GM12874 (cell line): ENCODE results near the gene BTBD8.

Experiments
- TF ChIP-seq, protein P1 (sequence below): IDR thresholded peaks from 2 replicates; pipeline ENCODE4 v1.5.1; 2011; ENCODE audit warnings: low read depth, mild to moderate bottlenecking, control low read depth, low read length, moderate library complexity; ENCODE audit not compliant: insufficient read depth

BTBD8 gene

GRCh38 chr1:92080128-92080985, at the start of gene BTBD8:
Gene BTBD8, plus strand, starts transcription at chr1:92080345. Its CDS starts 227 bp downstream, at chr1:92080572.
- TF ChIP-seq, protein P1, sequence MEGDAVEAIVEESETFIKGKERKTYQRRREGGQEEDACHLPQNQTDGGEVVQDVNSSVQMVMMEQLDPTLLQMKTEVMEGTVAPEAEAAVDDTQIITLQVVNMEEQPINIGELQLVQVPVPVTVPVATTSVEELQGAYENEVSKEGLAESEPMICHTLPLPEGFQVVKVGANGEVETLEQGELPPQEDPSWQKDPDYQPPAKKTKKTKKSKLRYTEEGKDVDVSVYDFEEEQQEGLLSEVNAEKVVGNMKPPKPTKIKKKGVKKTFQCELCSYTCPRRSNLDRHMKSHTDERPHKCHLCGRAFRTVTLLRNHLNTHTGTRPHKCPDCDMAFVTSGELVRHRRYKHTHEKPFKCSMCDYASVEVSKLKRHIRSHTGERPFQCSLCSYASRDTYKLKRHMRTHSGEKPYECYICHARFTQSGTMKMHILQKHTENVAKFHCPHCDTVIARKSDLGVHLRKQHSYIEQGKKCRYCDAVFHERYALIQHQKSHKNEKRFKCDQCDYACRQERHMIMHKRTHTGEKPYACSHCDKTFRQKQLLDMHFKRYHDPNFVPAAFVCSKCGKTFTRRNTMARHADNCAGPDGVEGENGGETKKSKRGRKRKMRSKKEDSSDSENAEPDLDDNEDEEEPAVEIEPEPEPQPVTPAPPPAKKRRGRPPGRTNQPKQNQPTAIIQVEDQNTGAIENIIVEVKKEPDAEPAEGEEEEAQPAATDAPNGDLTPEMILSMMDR = no peak

DNA sequence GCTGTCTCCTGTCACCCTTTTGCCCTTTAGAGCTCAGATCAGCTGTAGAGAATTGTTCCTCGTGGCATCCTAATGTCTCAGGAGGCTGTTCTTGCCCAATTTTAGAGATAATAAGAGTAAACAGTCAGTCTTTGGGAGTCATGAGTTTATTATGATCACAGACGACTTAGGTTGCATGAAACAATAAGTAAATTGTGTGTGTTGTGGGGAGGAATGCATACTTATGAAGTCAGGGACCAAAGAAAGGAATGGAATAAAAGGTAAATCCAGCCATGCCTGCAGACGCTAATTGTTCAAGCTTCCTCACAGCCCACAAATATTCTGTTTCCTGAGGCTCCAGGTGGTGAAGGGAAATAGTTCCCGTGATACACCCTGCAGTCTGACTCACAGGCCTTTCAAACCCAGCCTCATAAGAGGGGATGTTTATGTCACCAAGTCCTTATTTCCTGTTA, 49.5 kb upstream of the BTBD8 start:
- TF ChIP-seq, protein P1 = no peak

DNA sequence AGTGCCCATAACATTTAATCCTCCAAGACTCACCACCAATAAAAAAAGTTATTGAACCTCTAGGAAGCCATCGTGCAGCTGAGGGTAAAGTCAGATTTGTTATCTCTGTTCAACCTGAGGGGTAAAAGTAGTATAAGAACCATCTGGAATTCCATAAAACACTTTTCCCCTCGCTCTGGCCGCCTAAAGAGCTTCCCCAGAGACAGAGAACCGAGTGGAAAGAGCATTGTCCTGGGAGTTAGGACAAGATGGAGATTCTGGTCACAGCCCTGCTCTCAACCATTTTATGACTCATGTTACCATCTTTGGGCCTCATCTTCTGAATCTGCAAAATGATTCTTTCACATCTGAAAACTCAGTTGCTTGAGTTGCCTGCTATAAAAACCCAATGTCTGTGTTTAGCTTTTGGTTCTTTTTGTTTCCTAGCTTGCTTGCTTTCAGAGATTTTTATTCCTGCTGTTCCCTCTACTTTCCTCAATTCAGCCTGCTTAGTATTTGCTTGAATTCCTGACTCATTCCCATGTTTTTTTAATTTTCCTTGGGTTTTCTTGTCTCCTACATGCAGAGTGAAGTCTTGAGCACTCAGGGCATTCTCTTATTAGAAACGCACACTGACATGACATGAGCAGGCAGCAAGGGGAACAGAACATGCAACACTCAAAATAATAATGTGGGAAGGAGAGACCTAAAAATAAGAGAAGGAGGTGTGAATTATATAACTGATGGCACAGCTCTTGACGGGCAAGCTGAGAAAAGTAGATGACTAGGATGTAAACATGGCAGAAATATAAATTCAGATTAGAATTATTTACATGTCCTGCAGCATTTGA, 48.6 kb upstream of the BTBD8 start:
- TF ChIP-seq, protein P1 = no peak

DNA sequence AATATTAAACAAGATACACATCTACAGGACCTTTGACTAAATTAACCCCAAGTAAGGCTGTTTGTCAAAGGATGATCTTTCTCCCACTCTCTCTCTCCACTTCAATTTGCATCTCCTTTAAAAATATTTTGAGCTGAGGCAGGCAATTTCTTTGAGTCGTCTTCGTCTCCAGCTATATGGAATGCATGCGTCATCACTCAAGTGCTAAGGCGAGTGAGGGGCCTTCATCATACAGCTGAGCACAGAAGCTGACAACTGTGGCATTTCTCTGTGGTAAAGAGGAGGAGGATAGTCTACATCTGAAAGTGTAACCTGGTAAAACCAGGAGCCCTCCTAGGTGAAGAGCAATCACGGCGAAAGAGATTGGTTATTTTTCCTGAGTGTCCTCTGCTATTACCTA, 42.7 kb upstream of the BTBD8 start:
- TF ChIP-seq, protein P1 = no peak

DNA sequence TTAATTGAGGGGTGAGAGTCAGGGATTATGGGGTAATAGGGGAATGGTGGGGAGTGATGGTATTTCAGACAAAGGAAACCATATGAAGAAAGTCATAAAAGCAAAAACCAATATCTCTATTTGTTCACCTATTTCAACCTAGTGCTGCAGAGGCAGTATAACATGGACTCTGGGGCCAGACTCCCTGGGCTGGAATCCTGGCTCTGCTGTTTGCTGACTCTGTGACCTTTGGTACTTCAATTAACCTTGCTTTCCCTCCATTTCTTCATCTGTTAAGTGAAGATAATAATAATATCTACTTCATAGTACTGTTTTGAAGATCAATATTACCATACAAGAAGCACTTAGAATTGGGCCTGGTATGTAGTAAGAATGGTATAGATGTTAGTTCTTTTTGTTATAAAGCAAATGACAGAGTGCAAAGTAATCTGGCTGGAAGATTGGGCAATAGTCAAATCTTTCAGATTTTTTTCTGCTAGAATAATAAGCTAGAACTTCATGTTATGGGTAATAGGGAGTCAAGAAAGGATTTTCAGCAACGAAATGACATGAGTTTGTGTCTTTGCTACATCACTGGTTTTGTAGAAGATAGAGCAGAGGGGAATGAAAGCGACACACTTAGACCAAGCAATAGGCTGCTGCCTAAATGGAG, 41.3 kb upstream of the BTBD8 start:
- TF ChIP-seq, protein P1 = no peak

DNA sequence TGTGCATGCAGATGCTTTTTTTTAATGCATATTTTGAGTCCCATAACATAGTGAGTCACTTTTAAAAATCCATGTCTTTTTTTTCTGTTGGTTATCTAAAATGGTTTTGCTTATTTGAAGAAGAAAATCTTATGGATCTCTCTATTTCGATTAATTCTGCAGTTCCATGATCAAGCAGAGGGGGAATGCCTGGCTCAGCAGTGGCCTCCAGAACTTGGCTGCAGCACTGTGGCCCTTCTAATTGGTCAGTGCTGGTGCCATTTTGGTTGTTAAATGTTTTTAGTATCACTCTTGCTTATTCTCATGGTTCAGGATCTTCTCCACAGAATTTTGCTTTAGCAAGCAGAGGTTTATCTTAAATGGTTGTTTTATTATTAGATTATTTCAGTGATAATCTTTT, 39.2 kb upstream of the BTBD8 start:
- TF ChIP-seq, protein P1 = no peak

- TF ChIP-seq, protein P1 = no peak
Measured at GRCh38 chr1:92043621-92044020, 36.5 kb upstream of the BTBD8 start.
